ENCODE data around the gene CPE. TPM values are rescaled to one million over a fixed set of nuclear protein-coding genes. Genes with fewer than 3 reads are reported as not detected.

Gene CPE
- total RNA-seq, 1 donor, result 6.9 TPM

DNA sequence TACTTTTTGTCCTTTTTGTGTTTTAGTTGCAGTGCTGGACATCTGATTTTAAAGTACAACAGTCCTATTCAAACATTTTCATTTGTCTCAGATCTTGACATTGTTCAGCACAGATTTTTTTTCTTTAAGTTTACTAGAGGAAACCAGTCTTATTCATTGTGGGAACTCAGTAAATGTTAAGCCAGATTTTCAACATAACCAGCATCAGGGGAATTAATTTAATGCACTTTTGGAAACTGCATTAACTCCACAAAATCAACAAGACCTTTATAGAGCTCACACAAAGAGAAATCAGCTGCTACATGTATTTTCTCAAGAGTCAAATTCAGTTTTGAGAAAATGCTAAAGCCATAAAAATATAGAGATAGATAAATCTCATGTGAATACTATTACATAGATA, 9.9 kb downstream of the CPE start:
- Histone ChIP-seq H3K27ac (ENCODE audit: low read depth, low read length) (no peak overlapping the region), H3K27me3 (ENCODE audit: insufficient read depth, low read length) (no peaks in the 10 kb centered on the region), H3K4me1 (ENCODE audit: insufficient read depth, low read length) (no peaks in the 10 kb centered on the region), H3K79me2 (ENCODE audit: insufficient read depth, low read length) (no peaks in the 10 kb centered on the region), H3K4me2 (ENCODE audit: insufficient read depth, low read length) (no peak overlapping the region), H3K9me3 (ENCODE audit: low read depth, low read length) (no peaks in the 10 kb centered on the region), H3K36me3 (ENCODE audit: insufficient read depth, low read length) (no peaks in the 10 kb centered on the region), H2AFZ (ENCODE audit: low read length) (no peak overlapping the region), H4K20me1 (ENCODE audit: insufficient read depth, low read length) (no peaks in the 10 kb centered on the region), H3K4me3 (ENCODE audit: insufficient read depth, low read length) (no peak overlapping the region)
- TF ChIP-seq, protein P1, sequence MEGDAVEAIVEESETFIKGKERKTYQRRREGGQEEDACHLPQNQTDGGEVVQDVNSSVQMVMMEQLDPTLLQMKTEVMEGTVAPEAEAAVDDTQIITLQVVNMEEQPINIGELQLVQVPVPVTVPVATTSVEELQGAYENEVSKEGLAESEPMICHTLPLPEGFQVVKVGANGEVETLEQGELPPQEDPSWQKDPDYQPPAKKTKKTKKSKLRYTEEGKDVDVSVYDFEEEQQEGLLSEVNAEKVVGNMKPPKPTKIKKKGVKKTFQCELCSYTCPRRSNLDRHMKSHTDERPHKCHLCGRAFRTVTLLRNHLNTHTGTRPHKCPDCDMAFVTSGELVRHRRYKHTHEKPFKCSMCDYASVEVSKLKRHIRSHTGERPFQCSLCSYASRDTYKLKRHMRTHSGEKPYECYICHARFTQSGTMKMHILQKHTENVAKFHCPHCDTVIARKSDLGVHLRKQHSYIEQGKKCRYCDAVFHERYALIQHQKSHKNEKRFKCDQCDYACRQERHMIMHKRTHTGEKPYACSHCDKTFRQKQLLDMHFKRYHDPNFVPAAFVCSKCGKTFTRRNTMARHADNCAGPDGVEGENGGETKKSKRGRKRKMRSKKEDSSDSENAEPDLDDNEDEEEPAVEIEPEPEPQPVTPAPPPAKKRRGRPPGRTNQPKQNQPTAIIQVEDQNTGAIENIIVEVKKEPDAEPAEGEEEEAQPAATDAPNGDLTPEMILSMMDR (IDR thresholded peaks at IDR 0.05; ENCODE audit: extremely low read depth, low read depth, low read length), result no peak
- no peak for DNase-seq (ENCODE audit: insufficient read length, low spot score, missing footprints)

DNA sequence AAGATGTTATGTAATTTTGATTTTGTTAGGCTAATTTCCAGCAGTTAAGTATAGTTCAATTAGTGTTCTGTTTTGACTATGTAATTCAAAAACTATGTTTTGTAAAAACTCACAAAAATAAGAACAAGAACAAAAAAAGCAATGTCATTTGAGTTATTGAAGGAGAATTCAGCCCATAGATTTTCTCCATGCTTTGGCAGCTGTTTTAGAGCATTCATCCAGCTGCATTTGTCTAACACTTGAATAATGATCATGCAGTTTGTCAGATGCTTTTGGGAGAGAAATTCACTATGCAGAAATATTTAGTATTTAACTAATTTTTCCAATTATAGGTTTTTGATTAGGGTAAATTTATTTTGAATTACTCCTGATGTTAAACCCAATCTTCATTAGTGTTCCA, 14.2 kb downstream of the CPE start:
- DNase-seq (ENCODE audit: insufficient read length, low spot score, missing footprints), result no peak
- Histone ChIP-seq H2AFZ (ENCODE audit: low read length) (no peak overlapping the region), H4K20me1 (ENCODE audit: insufficient read depth, low read length) (no peaks in the 10 kb centered on the region), H3K4me3 (ENCODE audit: insufficient read depth, low read length) (no peak overlapping the region), H3K4me1 (ENCODE audit: insufficient read depth, low read length) (peaks cover 3% of the 10 kb centered on the region), H3K27me3 (ENCODE audit: insufficient read depth, low read length) (no peaks in the 10 kb centered on the region), H3K27ac (ENCODE audit: low read depth, low read length) (no peak overlapping the region), H3K4me2 (ENCODE audit: insufficient read depth, low read length) (no peak overlapping the region), H3K9me3 (ENCODE audit: low read depth, low read length) (no peaks in the 10 kb centered on the region), H3K36me3 (ENCODE audit: insufficient read depth, low read length) (no peaks in the 10 kb centered on the region), H3K79me2 (ENCODE audit: insufficient read depth, low read length) (no peaks in the 10 kb centered on the region)
- TF ChIP-seq, protein P1 (IDR thresholded peaks at IDR 0.05; ENCODE audit: extremely low read depth, low read depth, low read length), result no peak

DNA sequence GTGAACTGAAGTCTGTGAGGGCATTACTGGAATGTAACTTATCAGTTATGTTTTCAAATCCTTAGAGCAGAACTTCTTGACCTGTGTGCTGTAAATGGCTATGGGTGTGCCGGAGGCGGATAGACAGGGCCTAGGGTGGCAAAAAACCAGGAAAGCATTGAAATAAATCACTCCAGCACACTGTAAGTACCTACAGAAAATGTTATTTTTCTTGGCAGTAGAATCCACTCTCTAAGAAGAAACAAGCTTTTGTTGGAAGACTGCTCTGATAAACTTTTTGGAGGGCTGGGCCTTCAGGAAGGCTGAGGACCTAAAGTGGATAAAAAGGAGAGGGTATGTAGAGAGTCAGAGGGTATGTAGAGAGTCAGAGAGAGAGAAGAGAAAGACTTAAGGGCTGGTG, 14.9 kb downstream of the CPE start:
- no peak overlapping the region for H3K27ac ChIP-seq (ENCODE audit: low read depth, low read length)
- DNase-seq (ENCODE audit: insufficient read length, low spot score, missing footprints), result no peak
- H3K27me3 ChIP-seq (ENCODE audit: insufficient read depth, low read length), result no peaks in the 10 kb centered on the region
- H3K4me1 ChIP-seq (ENCODE audit: insufficient read depth, low read length), result peaks cover 3% of the 10 kb centered on the region
- TF ChIP-seq, protein P1 (IDR thresholded peaks at IDR 0.05; ENCODE audit: extremely low read depth, low read depth, low read length), result no peak
- no peaks in the 10 kb centered on the region for H3K36me3 ChIP-seq (ENCODE audit: insufficient read depth, low read length)
- H2AFZ ChIP-seq (ENCODE audit: low read length), result no peak overlapping the region
- no peak overlapping the region for H3K4me2 ChIP-seq (ENCODE audit: insufficient read depth, low read length)
- H3K9me3 ChIP-seq (ENCODE audit: low read depth, low read length), result no peaks in the 10 kb centered on the region
- H4K20me1 ChIP-seq (ENCODE audit: insufficient read depth, low read length), result no peaks in the 10 kb centered on the region
- H3K79me2 ChIP-seq (ENCODE audit: insufficient read depth, low read length), result no peaks in the 10 kb centered on the region
- no peak overlapping the region for H3K4me3 ChIP-seq (ENCODE audit: insufficient read depth, low read length)

DNA sequence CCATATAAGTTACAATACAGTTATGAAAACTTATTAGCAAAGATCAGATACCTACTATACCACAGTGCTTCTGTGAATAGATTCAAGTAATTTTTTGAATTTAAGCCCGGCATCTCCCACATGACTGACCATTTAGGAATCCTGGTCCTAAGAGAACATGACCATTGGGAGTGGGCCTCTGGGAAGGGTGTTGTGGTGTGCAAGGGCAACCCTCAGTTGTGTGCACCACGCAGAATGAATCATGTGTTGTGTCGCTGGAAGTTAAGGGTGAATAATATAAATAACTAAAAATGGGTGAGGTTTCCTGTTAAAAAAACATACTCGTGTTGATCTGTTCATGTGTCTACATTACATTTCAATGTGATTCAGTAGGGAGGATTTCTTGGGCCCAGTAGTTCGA, 15.5 kb downstream of the CPE start:
- no peak overlapping the region for H2AFZ ChIP-seq (ENCODE audit: low read length)
- DNase-seq (ENCODE audit: insufficient read length, low spot score, missing footprints), result peak; percentile 59
- no peak overlapping the region for H3K4me2 ChIP-seq (ENCODE audit: insufficient read depth, low read length)

More for the DNA sequence above, 15.5 kb downstream of the CPE start:
- TF ChIP-seq, protein P1 (IDR thresholded peaks at IDR 0.05; ENCODE audit: extremely low read depth, low read depth, low read length), result no peak
- Histone ChIP-seq H3K4me3 (ENCODE audit: insufficient read depth, low read length) (no peak overlapping the region), H3K27me3 (ENCODE audit: insufficient read depth, low read length) (no peaks in the 10 kb centered on the region), H3K4me1 (ENCODE audit: insufficient read depth, low read length) (peaks cover 3% of the 10 kb centered on the region), H4K20me1 (ENCODE audit: insufficient read depth, low read length) (no peaks in the 10 kb centered on the region), H3K27ac (ENCODE audit: low read depth, low read length) (no peak overlapping the region), H3K36me3 (ENCODE audit: insufficient read depth, low read length) (no peaks in the 10 kb centered on the region), H3K9me3 (ENCODE audit: low read depth, low read length) (no peaks in the 10 kb centered on the region), H3K79me2 (ENCODE audit: insufficient read depth, low read length) (no peaks in the 10 kb centered on the region)

All from osteoblast (primary cell).